Endothelial cell of umbilical vein (primary cell): ENCODE results near the gene OR5AN1. TPM values are rescaled to one million over a fixed set of nuclear protein-coding genes. Genes with fewer than 3 reads are reported as not detected.

Experiments used
- BruUV-seq: library from RNA; stranded (reverse); fragments of 400-500 nt; replicated peaks from 2 replicates; lab custom pipeline; 2021; lab: Mats Ljungman, UMichigan
- CTCF ChIA-PET: fragments of 300-600, 350-600 bp; sonication (Branson Sonifier 250); formaldehyde crosslinking; loops from one replicate; lab custom pipeline; 2021; ENCODE audit warnings: antibody characterized with exemption, inconsistent platforms; lab: Charles Lee
- POLR2A ChIA-PET: fragments of 300-600, 350-600 bp; sonication (Branson Sonifier 250); formaldehyde crosslinking; loops from one replicate; lab custom pipeline; 2021; ENCODE audit warnings: antibody characterized with exemption, inconsistent platforms; lab: Charles Lee
- DNase-seq: peaks from one replicate; pipeline ENCODE4 v3.0.0-alpha.2; 2011; ENCODE audit warnings: low read depth, low spot score
- FAIRE-seq: peaks from 2 replicates; lab custom pipeline; 2011; peaks lifted over from hg19 to GRCh38; lab: Jason Lieb, UNC
- H2AFZ ChIP-seq: 2 replicates; pipeline ENCODE4 v1.6.0; 2012; ENCODE audit warnings: low read depth, low read length, control low read depth, inconsistent platforms
- H3K27ac ChIP-seq: 2 replicates; pipeline ENCODE4 v1.5.1; 2011; ENCODE audit warnings: low read depth, mild to moderate bottlenecking, control low read depth, low read length, moderate library complexity; ENCODE audit not compliant: insufficient read depth
- H3K27me3 ChIP-seq, 2 experiments: 2 replicates each; pipeline versions ENCODE4 v1.6.0 to v1.6.1; 2011; ENCODE audit warnings: low read length in 2 of 2, mixed read lengths in 1 of 2; ENCODE audit not compliant: control insufficient read depth in 2 of 2, insufficient read depth in 2 of 2
- H3K36me3 ChIP-seq, 2 experiments: 2 replicates in 1 of 2; 3 replicates in 1 of 2; pipeline ENCODE4 v1.5.1; 2011; ENCODE audit warnings: low read length in 2 of 2, mild to moderate bottlenecking in 1 of 2, moderate library complexity in 1 of 2; ENCODE audit not compliant: control insufficient read depth in 2 of 2, insufficient read depth in 2 of 2; ENCODE audit errors: extremely low read depth in 1 of 2
- H3K4me1 ChIP-seq: 3 replicates; pipeline ENCODE4 v1.5.1; 2011; ENCODE audit warnings: mild to moderate bottlenecking, low read length; ENCODE audit not compliant: control insufficient read depth, insufficient read depth; ENCODE audit errors: extremely low read depth
- H3K4me2 ChIP-seq: 2 replicates; pipeline ENCODE4 v1.6.1; 2011; ENCODE audit warnings: low read length, control low read depth, mixed read lengths; ENCODE audit not compliant: insufficient read depth
- H3K4me3 ChIP-seq, 3 experiments: fragments of 200-600 bp in 1 of 3; sonication (generic), shearing (Covaris generic) in 1 of 3; replicated peaks in 1 of 3; 2 replicates each; pipeline ENCODE4 v1.5.1; 2011 to 2016; ENCODE audit warnings: control low read depth in 3 of 3, low read length in 3 of 3, mild to moderate bottlenecking in 2 of 3, inconsistent platforms in 1 of 3, low read depth in 1 of 3, moderate library complexity in 1 of 3; ENCODE audit not compliant: insufficient read depth in 1 of 3
- H3K79me2 ChIP-seq: 2 replicates; pipeline ENCODE4 v1.6.0; 2012; ENCODE audit warnings: low read length, inconsistent platforms; ENCODE audit not compliant: control insufficient read depth, insufficient read depth
- H3K9ac ChIP-seq: replicated peaks from 2 replicates; pipeline ENCODE3; 2011; ENCODE audit warnings: low read length, control low read depth; ENCODE audit not compliant: insufficient read depth; ENCODE audit errors: extremely low read depth
- H3K9me1 ChIP-seq: replicated peaks from 3 replicates; pipeline ENCODE4 v1.6.0; 2011; ENCODE audit warnings: mild to moderate bottlenecking, low read length; ENCODE audit not compliant: control insufficient read depth, insufficient read depth; ENCODE audit errors: extremely low read depth
- H3K9me3 ChIP-seq: replicated peaks from 2 replicates; pipeline ENCODE4 v1.5.1; 2012; ENCODE audit warnings: low read length, inconsistent platforms; ENCODE audit not compliant: control insufficient read depth, insufficient read depth
- H4K20me1 ChIP-seq: replicated peaks from 2 replicates; pipeline ENCODE3; 2011; ENCODE audit warnings: mild to moderate bottlenecking, low read length; ENCODE audit not compliant: control insufficient read depth, insufficient read depth; ENCODE audit errors: extremely low read depth
- EZH2 ChIP-seq: IDR thresholded peaks from 2 replicates; pipeline ENCODE4 v1.6.1; 2012; ENCODE audit warnings: borderline replicate concordance, low read depth, mild to moderate bottlenecking, moderate library complexity, low read length, inconsistent platforms; ENCODE audit not compliant: severe bottlenecking
- FOS ChIP-seq: IDR thresholded peaks from 2 replicates; pipeline ENCODE4 v1.6.1; 2011; ENCODE audit warnings: mild to moderate bottlenecking, low read length, moderate library complexity, borderline replicate concordance; ENCODE audit not compliant: insufficient read depth
- GATA2 ChIP-seq: IDR thresholded peaks from 2 replicates; pipeline ENCODE4 v1.7.0; 2011; ENCODE audit warnings: low read depth, mild to moderate bottlenecking, moderate library complexity, mixed read lengths, low read length; ENCODE audit not compliant: insufficient read length, insufficient read depth
- JUN ChIP-seq: IDR thresholded peaks from 2 replicates; pipeline ENCODE4 v1.6.1; 2011; ENCODE audit warnings: borderline replicate concordance, low read depth; ENCODE audit not compliant: insufficient read length, insufficient read depth
- MAX ChIP-seq: IDR thresholded peaks from 2 replicates; pipeline ENCODE4 v1.6.1; 2011; ENCODE audit not compliant: insufficient read depth, insufficient read length
- MYC ChIP-seq: IDR thresholded peaks from one replicate; pipeline ENCODE4 v1.6.1; 2011; ENCODE audit warnings: mild to moderate bottlenecking, low read depth, low read length
- POLR2A ChIP-seq: IDR thresholded peaks from 2 replicates; pipeline ENCODE4 v1.6.1; 2012; ENCODE audit warnings: low read depth, mild to moderate bottlenecking, control low read depth, low read length
- POLR2AphosphoS5 ChIP-seq: IDR thresholded peaks from 2 replicates; pipeline ENCODE4 v1.6.1; 2012; ENCODE audit warnings: low read depth, mild to moderate bottlenecking, control low read depth, low read length, moderate library complexity; ENCODE audit not compliant: insufficient read depth
- dilution Hi-C: fragments of 300-500 bp; cut with MboI; formaldehyde crosslinking; loops from one replicate; pipeline ENCODE4 v1.15.0; 2019; ENCODE audit warnings: low sequenced_read_pairs; ENCODE audit not compliant: extremely low pct_ligation_motif_present
- intact Hi-C: fragments of 100-400 bp; cut with micrococcal nuclease; formaldehyde crosslinking; loops from one replicate; pipeline ENCODE4 v1.10.0; 2022
- polyA plus RNA-seq, 4 experiments: library from polyadenylated mRNA; depleted of rRNA in 3 of 4; stranded (reverse) in 3 of 4; unstranded in 1 of 4; fragments of >200 nt; gene quantifications; 2 replicates each; pipeline versions ENCODE4 v1.2.1 to v1.2.3, GENCODE V29; 2011 to 2012; ENCODE audit warnings: missing spikeins in 1 of 4
- total RNA-seq: library from RNA; stranded (reverse); gene quantifications from 2 replicates; pipeline ENCODE4 v1.2.3, GENCODE V29; 2021
- TF ChIP-seq, protein P1 (sequence below), 2 donors: IDR thresholded peaks; 1 replicate in 1 of 2; 2 replicates in 1 of 2; pipeline ENCODE4 v1.5.1; 2011; ENCODE audit warnings: low read length in 2 of 2, mild to moderate bottlenecking in 2 of 2, moderate library complexity in 2 of 2, control low read depth in 1 of 2, inconsistent platforms in 1 of 2, low read depth in 1 of 2; ENCODE audit not compliant: insufficient read depth in 1 of 2; ENCODE audit errors: extremely low read depth in 1 of 2

Gene OR5AN1
- total and polyA plus RNA-seq, 2 donors (not counting 3 experiments of a cell fraction or from before 2014, with no cell fraction given) = not detected

DNA sequence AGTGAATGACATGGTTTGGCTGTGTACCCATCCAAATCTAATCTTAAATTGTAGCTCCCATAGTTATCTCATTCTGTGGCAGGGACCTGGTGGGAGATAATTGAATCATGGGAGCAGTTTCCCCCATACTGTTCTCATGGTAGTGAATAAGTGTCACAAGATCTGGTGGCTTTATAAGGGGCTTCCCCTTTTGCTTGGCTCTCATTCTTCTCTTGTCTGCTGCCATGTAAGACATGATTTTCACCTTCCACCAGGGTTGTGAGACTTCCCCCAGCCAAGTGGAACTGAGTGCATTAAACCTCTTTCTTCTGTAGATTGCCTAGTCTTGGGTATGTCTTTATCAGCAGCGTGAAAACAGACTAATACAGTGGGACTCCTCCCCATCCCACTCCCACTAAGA, 56.4 kb downstream of the OR5AN1 start:
- H3K79me2 ChIP-seq = no peaks in the 10 kb centered on the region
- H3K9me1 ChIP-seq = no peaks in the 10 kb centered on the region
- TF ChIP-seq MAX (no peak), GATA2 (no peak), FOS (no peak), POLR2A (no peak), JUN (no peak), MYC (no peak), POLR2AphosphoS5 (no peak), EZH2 (no peak)
- TF ChIP-seq, protein P1, sequence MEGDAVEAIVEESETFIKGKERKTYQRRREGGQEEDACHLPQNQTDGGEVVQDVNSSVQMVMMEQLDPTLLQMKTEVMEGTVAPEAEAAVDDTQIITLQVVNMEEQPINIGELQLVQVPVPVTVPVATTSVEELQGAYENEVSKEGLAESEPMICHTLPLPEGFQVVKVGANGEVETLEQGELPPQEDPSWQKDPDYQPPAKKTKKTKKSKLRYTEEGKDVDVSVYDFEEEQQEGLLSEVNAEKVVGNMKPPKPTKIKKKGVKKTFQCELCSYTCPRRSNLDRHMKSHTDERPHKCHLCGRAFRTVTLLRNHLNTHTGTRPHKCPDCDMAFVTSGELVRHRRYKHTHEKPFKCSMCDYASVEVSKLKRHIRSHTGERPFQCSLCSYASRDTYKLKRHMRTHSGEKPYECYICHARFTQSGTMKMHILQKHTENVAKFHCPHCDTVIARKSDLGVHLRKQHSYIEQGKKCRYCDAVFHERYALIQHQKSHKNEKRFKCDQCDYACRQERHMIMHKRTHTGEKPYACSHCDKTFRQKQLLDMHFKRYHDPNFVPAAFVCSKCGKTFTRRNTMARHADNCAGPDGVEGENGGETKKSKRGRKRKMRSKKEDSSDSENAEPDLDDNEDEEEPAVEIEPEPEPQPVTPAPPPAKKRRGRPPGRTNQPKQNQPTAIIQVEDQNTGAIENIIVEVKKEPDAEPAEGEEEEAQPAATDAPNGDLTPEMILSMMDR (IDR thresholded peaks at IDR 0.05; ENCODE audit: extremely low read depth in 1 of 2, insufficient read depth in 1 of 2, low read depth in 1 of 2, low read length in 2 of 2) = no peak
- intact Hi-C loops (no loop called here), dilution Hi-C loops (no loop called here)
- BruUV-seq = no TSS peak
- no peaks in the 10 kb centered on the region for H4K20me1 ChIP-seq
- CTCF ChIA-PET = no interaction called here
- no peak overlapping the region for H2AFZ ChIP-seq
- no peak overlapping the region for H3K27ac ChIP-seq
- H3K36me3 ChIP-seq = no peaks in the 10 kb centered on the region
- DNase-seq (no peak), FAIRE-seq (no peak)
- no peaks in the 10 kb centered on the region for H3K9me3 ChIP-seq
- POLR2A ChIA-PET = no interaction called here
- no peaks in the 10 kb centered on the region for H3K4me1 ChIP-seq
- no peak overlapping the region for H3K9ac ChIP-seq
- H3K27me3 ChIP-seq = peaks cover 0 to 2% of the 10 kb centered on the region in 2 experiments
- no peak overlapping the region for H3K4me2 ChIP-seq
- H3K4me3 ChIP-seq = no peak overlapping the region
